Esophagus (tissue), 2 donors: ENCODE results near the gene DOP1A. TPM values are rescaled to one million over a fixed set of nuclear protein-coding genes. Genes with fewer than 3 reads are reported as not detected.

Experiments used
- H3K27ac ChIP-seq, 2 donors: one replicate each; pipeline ENCODE4 v1.5.1; 2013; ENCODE audit warnings: low read depth in 2 of 2, mild to moderate bottlenecking in 2 of 2, inconsistent platforms in 1 of 2, low read length in 1 of 2, moderate library complexity in 1 of 2
- H3K27me3 ChIP-seq, 2 donors: one replicate each; pipeline ENCODE4 v1.6.1; 2013; ENCODE audit warnings: low read length in 2 of 2, control low read depth in 1 of 2, mild to moderate bottlenecking in 1 of 2; ENCODE audit not compliant: insufficient read depth in 2 of 2, control insufficient read depth in 1 of 2
- H3K36me3 ChIP-seq, 2 donors: one replicate each; pipeline ENCODE4 v1.6.1; 2013; ENCODE audit warnings: low read length in 1 of 2; ENCODE audit not compliant: control insufficient read depth in 2 of 2, insufficient read depth in 2 of 2
- H3K4me1 ChIP-seq, 2 donors: one replicate each; pipeline ENCODE4 v1.6.1; 2013; ENCODE audit warnings: low read length in 1 of 2; ENCODE audit not compliant: control insufficient read depth in 2 of 2, insufficient read depth in 2 of 2
- H3K4me3 ChIP-seq, 2 donors: one replicate each; pipeline ENCODE4 v1.5.1; 2013; ENCODE audit warnings: low read length in 2 of 2, mild to moderate bottlenecking in 2 of 2, low read depth in 1 of 2, moderate library complexity in 1 of 2
- H3K9me3 ChIP-seq, 2 donors: one replicate each; pipeline ENCODE4 v1.6.1; 2013; ENCODE audit warnings: mild to moderate bottlenecking in 2 of 2, low read depth in 1 of 2, low read length in 1 of 2, moderate library complexity in 1 of 2; ENCODE audit not compliant: control insufficient read depth in 2 of 2, insufficient read depth in 1 of 2
- WGBS, 2 donors: extraction: QIAGEN DNeasy Blood & Tissue Kit; methylation state at CpG; one replicate each; pipeline ENCODE4 v1.1.7; 2013; 5-methylcytosine and 5-hydroxymethylcytosine counted together
- polyA plus RNA-seq, 2 donors: library from polyadenylated mRNA; stranded (reverse); fragments of 200-250 nt; gene quantifications; one replicate each; pipeline ENCODE4 v1.2.3, GENCODE V29; 2013
- donor health status: healthy with polysubstance abuse.
- donor health status: Bipolar disorder and iron deficiency.

Gene DOP1A
- polyA plus RNA-seq, 2 donors = 5.8 to 6.0 TPM

GRCh38 chr6:83192456-83192855 lies 125.0 kb downstream of the DOP1A start:
- Histone ChIP-seq H3K36me3 (peaks cover 0 to 2% of the 10 kb centered on the region in 2 donors), H3K27me3 (no peaks in the 10 kb centered on the region), H3K4me1 (peaks cover 0 to 3% of the 10 kb centered on the region in 2 donors), H3K27ac (no peak overlapping the region), H3K4me3 (peak overlapping the region; percentile 95 to 99), H3K9me3 (no peaks in the 10 kb centered on the region)
- WGBS, 2 donors = 1 to 2% methylated on average over 4 of the region's 4 CpGs

GRCh38 chr6:83192871-83193746 lies 125.6 kb downstream of the DOP1A start, which contains the start of the genes PGM3 and RWDD2A:
Gene PGM3 (minus strand): TSS chr6:83193265. CDS start chr6:83191012, 2,253 bp downstream.
Gene RWDD2A (plus strand): TSS chr6:83193357. CDS start chr6:83194452, 1,095 bp downstream.
- H3K36me3 ChIP-seq = peaks cover 0 to 2% of the 10 kb centered on the region in 2 donors
- H3K4me3 ChIP-seq = peak within 1 kb of the TSS; percentile 95 to 99
- H3K4me1 ChIP-seq = peaks cover 0 to 3% of the 10 kb centered on the region in 2 donors
- H3K27me3 ChIP-seq = no peaks in the 10 kb centered on the region
- 0 to 1% methylated on average over 68 to 88 of the region's 88 CpGs for WGBS, 2 donors
- peak within 1 kb of the TSS; percentile 61 to 81 for H3K27ac ChIP-seq
- no peaks in the 10 kb centered on the region for H3K9me3 ChIP-seq

- Histone ChIP-seq H3K36me3 (peaks cover 0 to 2% of the 10 kb centered on the region in 2 donors), H3K4me3 (peak overlapping the region; percentile 95 to 99), H3K4me1 (peaks cover 0 to 3% of the 10 kb centered on the region in 2 donors), H3K9me3 (no peaks in the 10 kb centered on the region), H3K27me3 (no peaks in the 10 kb centered on the region), H3K27ac (peak overlapping the region in 1 of 2 donors; percentile 81)
- WGBS, 2 donors = 4 to 6% methylated on average over 42 to 44 of the region's 44 CpGs
Observed at GRCh38 chr6:83193747-83194566, 126.5 kb downstream of the DOP1A start.

GRCh38 chr6:83198486-83199172 lies 131.2 kb downstream of the DOP1A start:
- H3K27me3 ChIP-seq = no peaks in the 10 kb centered on the region
- no peak overlapping the region for H3K4me3 ChIP-seq
- peaks cover 0 to 3% of the 10 kb centered on the region in 2 donors for H3K4me1 ChIP-seq
- no peaks in the 10 kb centered on the region for H3K36me3 ChIP-seq
- WGBS, 2 donors = 83 to 90% methylated on average over 4 of the region's 4 CpGs
- H3K9me3 ChIP-seq = no peaks in the 10 kb centered on the region
- no peak overlapping the region for H3K27ac ChIP-seq

- Histone ChIP-seq H3K27me3 (no peaks in the 10 kb centered on the region), H3K9me3 (no peaks in the 10 kb centered on the region), H3K4me3 (no peak overlapping the region), H3K36me3 (no peaks in the 10 kb centered on the region), H3K4me1 (no peaks in the 10 kb centered on the region), H3K27ac (no peak overlapping the region)
- WGBS, 2 donors = 83 to 90% methylated on average over 5 of the region's 5 CpGs
Observed at GRCh38 chr6:83199173-83199862, 131.8 kb downstream of the DOP1A start.

- WGBS, 2 donors = 44 to 51% methylated on average over 2 of the region's 2 CpGs
- no peak overlapping the region for H3K27ac ChIP-seq
- H3K4me3 ChIP-seq = no peak overlapping the region
- no peaks in the 10 kb centered on the region for H3K36me3 ChIP-seq
- no peaks in the 10 kb centered on the region for H3K9me3 ChIP-seq
- H3K27me3 ChIP-seq = no peaks in the 10 kb centered on the region
- no peaks in the 10 kb centered on the region for H3K4me1 ChIP-seq
Observed at GRCh38 chr6:83199863-83200225, 132.4 kb downstream of the DOP1A start.

- no peaks in the 10 kb centered on the region for H3K27me3 ChIP-seq
- H3K4me1 ChIP-seq = no peaks in the 10 kb centered on the region
- 76 to 89% methylated on average over 4 of the region's 4 CpGs for WGBS, 2 donors
- no peaks in the 10 kb centered on the region for H3K9me3 ChIP-seq
- no peaks in the 10 kb centered on the region for H3K36me3 ChIP-seq
- no peak overlapping the region for H3K27ac ChIP-seq
- H3K4me3 ChIP-seq = no peak overlapping the region
Observed at GRCh38 chr6:83202031-83202430, 134.6 kb downstream of the DOP1A start.

- Histone ChIP-seq H3K4me1 (no peaks in the 10 kb centered on the region), H3K4me3 (no peak overlapping the region), H3K27ac (no peak overlapping the region), H3K27me3 (no peaks in the 10 kb centered on the region), H3K9me3 (no peaks in the 10 kb centered on the region), H3K36me3 (peaks cover 0 to 2% of the 10 kb centered on the region in 2 donors)
- 29 to 36% methylated on average over 7 of the region's 7 CpGs for WGBS, 2 donors
Observed at GRCh38 chr6:83215131-83216047, 147.9 kb downstream of the DOP1A start.
